OCI-LY1 (cell line): ENCODE measurements around the gene HIRA.

Experiments used
- H2AFZ ChIP-seq: fragments of 200-600 bp; sonication (generic), shearing (Covaris generic); 2 replicates; pipeline ENCODE4 v1.6.0; 2014; ENCODE audit warnings: antibody characterized with exemption, mild to moderate bottlenecking, low read length
- H3F3A ChIP-seq: fragments of 200-600 bp; sonication (generic), shearing (Covaris generic); 2 replicates; pipeline ENCODE4 v1.6.0; 2014; ENCODE audit warnings: mild to moderate bottlenecking, antibody characterized with exemption, low read length, moderate library complexity; ENCODE audit not compliant: insufficient read depth
- H3K27ac ChIP-seq: fragments of 200-600 bp; sonication (generic); 2 replicates; pipeline ENCODE4 v1.5.1; 2014; ENCODE audit warnings: low read length, mixed run types, mild to moderate bottlenecking, low read depth; ENCODE audit not compliant: poor library complexity, severe bottlenecking
- H3K27me3 ChIP-seq: fragments of 200-600 bp; sonication (generic); 2 replicates; pipeline ENCODE4 v1.6.0; 2014; ENCODE audit warnings: antibody characterized with exemption, mild to moderate bottlenecking, low read length, moderate library complexity; ENCODE audit not compliant: insufficient read depth
- H3K36me3 ChIP-seq: fragments of 200-600 bp; sonication (generic); 2 replicates; pipeline ENCODE4 v1.6.1; 2014; ENCODE audit warnings: mild to moderate bottlenecking, antibody characterized with exemption, low read length, moderate library complexity, mixed read lengths; ENCODE audit not compliant: insufficient read depth
- H3K4me1 ChIP-seq: fragments of 200-600 bp; sonication (generic); 2 replicates; pipeline ENCODE4 v1.5.1; 2014; ENCODE audit warnings: mild to moderate bottlenecking, low read length, moderate library complexity; ENCODE audit not compliant: insufficient read depth, severe bottlenecking
- H3K4me2 ChIP-seq: fragments of 200-600 bp; sonication (generic), shearing (Covaris generic); 2 replicates; pipeline ENCODE4 v1.6.1; 2014; ENCODE audit warnings: low read length
- H3K4me3 ChIP-seq: fragments of 200-600 bp; sonication (generic); 2 replicates; pipeline ENCODE4 v1.5.1; 2014; ENCODE audit warnings: low read length, low read depth, mild to moderate bottlenecking, mixed read lengths; ENCODE audit not compliant: poor library complexity, severe bottlenecking
- H3K79me2 ChIP-seq: fragments of 200-600 bp; shearing (Covaris generic); 2 replicates; pipeline ENCODE4 v1.6.1; 2016; ENCODE audit warnings: mixed run types, low read length, mixed read lengths; ENCODE audit not compliant: insufficient read depth
- H3K9ac ChIP-seq: fragments of 200-600 bp; sonication (generic), shearing (Covaris generic); 2 replicates; pipeline ENCODE4 v1.6.1; 2014; ENCODE audit warnings: mild to moderate bottlenecking, low read length, mixed read lengths
- H3K9me2 ChIP-seq: fragments of 200-600 bp; sonication (generic), shearing (Covaris generic); 2 replicates; pipeline ENCODE4 v1.6.1; 2014; ENCODE audit warnings: low read depth, mild to moderate bottlenecking, low read length, mixed read lengths
- H3K9me3 ChIP-seq: fragments of 200-600 bp; shearing (Covaris generic); 2 replicates; pipeline ENCODE4 v1.6.1; 2014; ENCODE audit warnings: low read length, mixed read lengths
- H4K20me1 ChIP-seq: fragments of 200-600 bp; sonication (generic), shearing (Covaris generic); 2 replicates; pipeline ENCODE4 v1.6.0; 2016; ENCODE audit warnings: mild to moderate bottlenecking, low read length; ENCODE audit not compliant: insufficient read depth
- EZH2 ChIP-seq: fragments of 200-600 bp; sonication (generic), shearing (Covaris generic); IDR thresholded peaks from 2 replicates; pipeline ENCODE4 v1.8.0; 2017; ENCODE audit warnings: borderline replicate concordance, mixed run types, mild to moderate bottlenecking, antibody characterized with exemption, low read length, moderate library complexity, mixed read lengths
- TF ChIP-seq, protein P1 (sequence below): fragments of 200-600 bp; sonication (generic), shearing (Covaris generic); IDR thresholded peaks from 2 replicates; pipeline ENCODE4 v1.5.1; 2017; ENCODE audit warnings: mild to moderate bottlenecking, antibody characterized with exemption, low read length, moderate library complexity, mixed read lengths

Gene HIRA

DNA sequence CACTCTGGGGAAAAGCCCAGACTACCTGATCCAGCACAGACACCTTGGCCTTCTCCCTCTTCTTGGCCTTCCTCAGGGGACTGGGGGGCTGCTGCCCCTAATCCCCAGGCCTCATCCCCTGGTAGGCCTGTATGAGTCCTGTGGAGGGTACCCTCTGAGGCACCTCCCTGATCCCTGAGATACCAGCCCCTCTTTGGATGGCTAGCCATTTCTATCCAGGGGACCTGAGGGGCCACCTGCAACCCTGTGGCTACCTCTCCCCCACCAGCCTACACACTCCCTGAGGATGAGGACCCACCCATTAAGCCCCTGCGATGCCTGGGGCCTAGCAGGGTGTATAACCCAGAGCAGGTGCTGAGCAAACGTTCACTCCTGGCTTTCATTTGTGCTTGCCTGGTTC is 54.6 kb downstream of the HIRA start:
- Histone ChIP-seq H3K27ac (no peak overlapping the region), H3K9ac (no peak overlapping the region), H3K79me2 (no peaks in the 10 kb centered on the region), H4K20me1 (no peaks in the 10 kb centered on the region), H2AFZ (no peak overlapping the region), H3K4me1 (no peaks in the 10 kb centered on the region), H3K36me3 (peaks cover 73% of the 10 kb centered on the region), H3K9me3 (no peaks in the 10 kb centered on the region), H3K9me2 (no peaks in the 10 kb centered on the region), H3K27me3 (no peaks in the 10 kb centered on the region), H3K4me2 (no peak overlapping the region), H3F3A (no peaks in the 10 kb centered on the region), H3K4me3 (no peak overlapping the region)
- TF ChIP-seq EZH2: no peak
- TF ChIP-seq, protein P1, sequence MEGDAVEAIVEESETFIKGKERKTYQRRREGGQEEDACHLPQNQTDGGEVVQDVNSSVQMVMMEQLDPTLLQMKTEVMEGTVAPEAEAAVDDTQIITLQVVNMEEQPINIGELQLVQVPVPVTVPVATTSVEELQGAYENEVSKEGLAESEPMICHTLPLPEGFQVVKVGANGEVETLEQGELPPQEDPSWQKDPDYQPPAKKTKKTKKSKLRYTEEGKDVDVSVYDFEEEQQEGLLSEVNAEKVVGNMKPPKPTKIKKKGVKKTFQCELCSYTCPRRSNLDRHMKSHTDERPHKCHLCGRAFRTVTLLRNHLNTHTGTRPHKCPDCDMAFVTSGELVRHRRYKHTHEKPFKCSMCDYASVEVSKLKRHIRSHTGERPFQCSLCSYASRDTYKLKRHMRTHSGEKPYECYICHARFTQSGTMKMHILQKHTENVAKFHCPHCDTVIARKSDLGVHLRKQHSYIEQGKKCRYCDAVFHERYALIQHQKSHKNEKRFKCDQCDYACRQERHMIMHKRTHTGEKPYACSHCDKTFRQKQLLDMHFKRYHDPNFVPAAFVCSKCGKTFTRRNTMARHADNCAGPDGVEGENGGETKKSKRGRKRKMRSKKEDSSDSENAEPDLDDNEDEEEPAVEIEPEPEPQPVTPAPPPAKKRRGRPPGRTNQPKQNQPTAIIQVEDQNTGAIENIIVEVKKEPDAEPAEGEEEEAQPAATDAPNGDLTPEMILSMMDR: no peak

DNA sequence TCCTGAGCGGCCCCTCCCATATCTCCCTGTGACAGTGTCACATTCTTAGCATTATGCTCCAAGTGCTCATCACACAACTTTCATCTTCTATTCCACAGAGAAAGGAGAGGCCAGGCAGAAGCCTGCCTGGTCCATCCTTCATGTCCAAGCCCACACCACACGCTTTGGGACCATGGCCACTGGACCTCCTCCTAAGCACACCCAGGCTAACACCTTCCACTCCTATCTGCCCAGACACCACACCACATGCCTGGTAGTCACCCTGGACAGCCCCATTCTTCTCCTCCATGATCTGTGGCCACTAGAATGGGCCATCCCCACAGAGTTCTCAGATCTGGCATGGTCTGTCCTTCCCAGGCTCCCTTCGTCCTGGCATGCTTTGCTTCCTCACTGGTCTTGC is 55.3 kb downstream of the HIRA start:
- H3F3A ChIP-seq: no peaks in the 10 kb centered on the region
- H3K9me2 ChIP-seq: no peaks in the 10 kb centered on the region
- H3K4me3 ChIP-seq: no peak overlapping the region
- TF ChIP-seq, protein P1: no peak
- no peak for TF ChIP-seq EZH2
- no peak overlapping the region for H2AFZ ChIP-seq
- H3K4me2 ChIP-seq: no peak overlapping the region
- no peaks in the 10 kb centered on the region for H3K79me2 ChIP-seq
- H3K9ac ChIP-seq: no peak overlapping the region
- H3K9me3 ChIP-seq: no peaks in the 10 kb centered on the region
- no peaks in the 10 kb centered on the region for H4K20me1 ChIP-seq
- no peaks in the 10 kb centered on the region for H3K27me3 ChIP-seq
- no peaks in the 10 kb centered on the region for H3K4me1 ChIP-seq
- no peak overlapping the region for H3K27ac ChIP-seq
- H3K36me3 ChIP-seq: peaks cover 72% of the 10 kb centered on the region

DNA sequence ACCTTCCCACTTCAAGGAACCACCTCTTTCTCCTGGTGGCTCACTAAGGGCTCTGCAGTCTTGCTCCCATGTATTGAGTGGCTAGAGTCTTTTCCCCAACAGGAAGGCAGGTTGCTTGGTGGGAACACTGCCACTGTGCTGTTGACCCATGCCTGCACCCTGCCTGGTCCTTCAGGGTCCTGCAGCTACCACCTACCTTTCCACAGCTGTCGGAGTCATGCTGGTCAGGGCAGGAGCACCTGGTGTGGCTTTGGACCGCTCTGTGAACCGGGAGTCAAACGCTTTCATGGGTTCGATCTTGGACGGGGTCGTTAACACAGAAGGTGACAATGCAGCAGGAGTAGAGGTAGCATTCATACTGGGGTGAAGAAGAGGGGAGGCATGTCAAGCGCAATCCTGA is 56.1 kb downstream of the HIRA start:
- no peaks in the 10 kb centered on the region for H3K4me1 ChIP-seq
- H4K20me1 ChIP-seq: no peaks in the 10 kb centered on the region
- no peaks in the 10 kb centered on the region for H3K9me2 ChIP-seq
- H3K27me3 ChIP-seq: no peaks in the 10 kb centered on the region
- no peaks in the 10 kb centered on the region for H3K9me3 ChIP-seq
- H3K4me2 ChIP-seq: no peak overlapping the region
- no peak overlapping the region for H2AFZ ChIP-seq
- TF ChIP-seq EZH2: no peak
- TF ChIP-seq, protein P1: no peak
- peaks cover 70% of the 10 kb centered on the region for H3K36me3 ChIP-seq
- no peaks in the 10 kb centered on the region for H3K79me2 ChIP-seq
- H3F3A ChIP-seq: no peaks in the 10 kb centered on the region
- no peak overlapping the region for H3K9ac ChIP-seq
- H3K4me3 ChIP-seq: no peak overlapping the region
- H3K27ac ChIP-seq: no peak overlapping the region
